A673 (cell line): ENCODE measurements around the gene SLIT3. TPM values are rescaled to one million over a fixed set of nuclear protein-coding genes. Genes with fewer than 3 reads are reported as not detected.

Experiments
- BruUV-seq: library from RNA; stranded (reverse); fragments of 400-500 nt; replicated peaks from 2 replicates; lab custom pipeline; 2021; lab: Mats Ljungman, UMichigan
- CTCF ChIA-PET: fragments of 300-600 bp; sonication (Branson Sonifier 250); formaldehyde crosslinking; loops from one replicate; lab custom pipeline; 2022; ENCODE audit warnings: antibody characterized with exemption; lab: Charles Lee
- POLR2A ChIA-PET: fragments of 300-600 bp; sonication (Branson Sonifier 250); formaldehyde crosslinking; loops from one replicate; lab custom pipeline; 2022; ENCODE audit warnings: antibody characterized with exemption; ENCODE audit not compliant: low non-redundant PET; lab: Charles Lee
- DNase-seq: peaks from one replicate; pipeline ENCODE4 v3.0.0-alpha.2; 2015; ENCODE audit warnings: low spot score
- H3K27ac ChIP-seq: fragments of 200-600 bp; sonication (generic); 2 replicates; pipeline ENCODE4 v1.5.1; 2016; ENCODE audit warnings: mixed run types, low read depth, mild to moderate bottlenecking, mixed read lengths, antibody characterized with exemption, low read length; ENCODE audit not compliant: poor library complexity, severe bottlenecking
- H3K27me3 ChIP-seq: fragments of 200-600 bp; sonication (generic); replicated peaks from 2 replicates; pipeline ENCODE4 v1.6.1; 2017; ENCODE audit warnings: mixed run types, low read depth, mild to moderate bottlenecking, mixed read lengths, antibody characterized with exemption, low read length; ENCODE audit not compliant: insufficient read depth, poor library complexity
- H3K36me3 ChIP-seq: fragments of 200-600 bp; sonication (generic); 2 replicates; pipeline ENCODE4 v1.6.1; 2016; ENCODE audit warnings: mixed run types, mild to moderate bottlenecking, mixed read lengths, antibody characterized with exemption, low read length; ENCODE audit not compliant: insufficient read depth, poor library complexity, severe bottlenecking
- H3K4me1 ChIP-seq: fragments of 200-600 bp; sonication (generic); 2 replicates; pipeline ENCODE4 v1.6.1; 2017; ENCODE audit warnings: mixed run types, mild to moderate bottlenecking, mixed read lengths, antibody characterized with exemption, low read length; ENCODE audit not compliant: insufficient read depth, poor library complexity, severe bottlenecking
- H3K4me3 ChIP-seq: fragments of 200-600 bp; sonication (generic); 2 replicates; pipeline ENCODE4 v1.5.1; 2016; ENCODE audit warnings: low read depth, mixed run types, mild to moderate bottlenecking, mixed read lengths, low read length; ENCODE audit not compliant: poor library complexity, severe bottlenecking
- H3K9me3 ChIP-seq: fragments of 200-600 bp; sonication (generic); 2 replicates; pipeline ENCODE4 v1.6.1; 2016; ENCODE audit warnings: mixed run types, low read depth, mild to moderate bottlenecking, mixed read lengths, antibody characterized with exemption, low read length; ENCODE audit not compliant: poor library complexity, severe bottlenecking
- EZH2 ChIP-seq: fragments of 200-600 bp; sonication (generic); IDR thresholded peaks from 2 replicates; pipeline ENCODE4 v1.6.1; 2017; ENCODE audit warnings: borderline replicate concordance, low read depth, mild to moderate bottlenecking, mixed read lengths, antibody characterized with exemption, low read length; ENCODE audit not compliant: poor library complexity, severe bottlenecking
- intact Hi-C: fragments of 100-400 bp; cut with micrococcal nuclease; formaldehyde crosslinking; loops from one replicate; pipeline ENCODE4 v1.10.0; 2022; ENCODE audit not compliant: unreplicated experiment
- total RNA-seq: library from RNA; stranded (reverse); gene quantifications from 2 replicates; pipeline ENCODE4 v1.2.3, GENCODE V29; 2021
- TF ChIP-seq, protein P1 (sequence below): fragments of 300-800, 200-600 bp; sonication (generic); conservative IDR thresholded peaks from 2 replicates; pipeline ENCODE4 v1.5.1; 2017; ENCODE audit warnings: low read depth, mild to moderate bottlenecking, antibody characterized with exemption, low read length, moderate library complexity, mixed read lengths

SLIT3 gene
- total RNA-seq, 1 experiment from 2014 or later, result not detected

GRCh38 chr5:169009123-169009522 is 291.8 kb downstream of the SLIT3 start:
- CTCF ChIA-PET, result no interaction called here

GRCh38 chr5:169006842-169007790 is 293.8 kb downstream of the SLIT3 start:
- TF ChIP-seq, protein P1, sequence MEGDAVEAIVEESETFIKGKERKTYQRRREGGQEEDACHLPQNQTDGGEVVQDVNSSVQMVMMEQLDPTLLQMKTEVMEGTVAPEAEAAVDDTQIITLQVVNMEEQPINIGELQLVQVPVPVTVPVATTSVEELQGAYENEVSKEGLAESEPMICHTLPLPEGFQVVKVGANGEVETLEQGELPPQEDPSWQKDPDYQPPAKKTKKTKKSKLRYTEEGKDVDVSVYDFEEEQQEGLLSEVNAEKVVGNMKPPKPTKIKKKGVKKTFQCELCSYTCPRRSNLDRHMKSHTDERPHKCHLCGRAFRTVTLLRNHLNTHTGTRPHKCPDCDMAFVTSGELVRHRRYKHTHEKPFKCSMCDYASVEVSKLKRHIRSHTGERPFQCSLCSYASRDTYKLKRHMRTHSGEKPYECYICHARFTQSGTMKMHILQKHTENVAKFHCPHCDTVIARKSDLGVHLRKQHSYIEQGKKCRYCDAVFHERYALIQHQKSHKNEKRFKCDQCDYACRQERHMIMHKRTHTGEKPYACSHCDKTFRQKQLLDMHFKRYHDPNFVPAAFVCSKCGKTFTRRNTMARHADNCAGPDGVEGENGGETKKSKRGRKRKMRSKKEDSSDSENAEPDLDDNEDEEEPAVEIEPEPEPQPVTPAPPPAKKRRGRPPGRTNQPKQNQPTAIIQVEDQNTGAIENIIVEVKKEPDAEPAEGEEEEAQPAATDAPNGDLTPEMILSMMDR, result no peak
- no peak for TF ChIP-seq EZH2
- Histone ChIP-seq H3K36me3 (no peaks in the 10 kb centered on the region), H3K4me3 (no peak overlapping the region), H3K27ac (no peak overlapping the region), H3K4me1 (no peaks in the 10 kb centered on the region), H3K27me3 (peaks cover 45% of the 10 kb centered on the region), H3K9me3 (no peaks in the 10 kb centered on the region)
- POLR2A ChIA-PET, result no interaction called here
- intact Hi-C loops, result no loop called here
- DNase-seq, result no peak
- no TSS peak for BruUV-seq
- CTCF ChIA-PET, result no interaction called here

More at GRCh38 chr5:169009123-169009522, 291.8 kb downstream of the SLIT3 start:
- DNase-seq, result no peak
- BruUV-seq, result no TSS peak
- Histone ChIP-seq H3K36me3 (no peaks in the 10 kb centered on the region), H3K4me3 (no peak overlapping the region), H3K4me1 (no peaks in the 10 kb centered on the region), H3K27me3 (peaks cover 47% of the 10 kb centered on the region), H3K27ac (no peak overlapping the region), H3K9me3 (no peaks in the 10 kb centered on the region)
- intact Hi-C loops, result no loop called here
- POLR2A ChIA-PET, result no interaction called here
- TF ChIP-seq, protein P1, result no peak
- no peak for TF ChIP-seq EZH2

DNA sequence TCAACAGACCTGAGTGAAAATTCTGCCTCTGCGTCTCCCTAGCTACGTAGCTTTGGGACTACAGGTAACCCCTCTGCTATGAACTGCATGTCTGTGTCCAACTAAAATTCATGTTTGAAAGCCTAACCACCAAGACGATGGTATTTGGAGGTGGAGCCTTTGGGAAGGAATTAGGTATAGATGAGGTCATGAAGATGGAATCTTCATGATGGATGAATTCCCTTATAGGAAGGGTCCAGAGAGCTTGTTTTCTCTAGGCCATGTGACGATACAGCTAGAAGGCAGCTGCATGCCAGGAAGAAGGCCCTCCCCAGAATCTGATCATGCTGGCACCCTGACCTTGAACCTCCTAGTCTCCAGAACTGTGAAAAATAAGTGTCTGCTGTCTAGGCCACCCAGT is 296.4 kb downstream of the SLIT3 start:
- no peaks in the 10 kb centered on the region for H3K9me3 ChIP-seq
- DNase-seq, result no peak
- H3K27ac ChIP-seq, result no peak overlapping the region
- no peaks in the 10 kb centered on the region for H3K4me1 ChIP-seq
- intact Hi-C loops, result no loop called here
- H3K4me3 ChIP-seq, result no peak overlapping the region
- ChIA-PET CTCF (no interaction called here), POLR2A (no interaction called here)
- H3K27me3 ChIP-seq, result peaks cover 41% of the 10 kb centered on the region
- no TSS peak for BruUV-seq
- TF ChIP-seq EZH2, result no peak
- TF ChIP-seq, protein P1, result no peak
- H3K36me3 ChIP-seq, result no peaks in the 10 kb centered on the region
